Frontal cortex (tissue), 4 donors: Measurements from ENCODE around the gene LCN12. TPM values are rescaled to one million over a fixed set of nuclear protein-coding genes. Genes with fewer than 3 reads are reported as not detected.

ENCODE experiments used
- DNase-seq, 2 donors: peaks; one replicate each; pipeline ENCODE4 v3.0.0; 2012; ENCODE audit warnings: low spot score in 2 of 2
- FAIRE-seq: peaks from 2 replicates; lab custom pipeline; 2012; peaks lifted over from hg19 to GRCh38; lab: Jason Lieb, UNC
- total RNA-seq: library from RNA; depleted of rRNA; stranded (reverse); fragments of >200 nt; gene quantifications from one replicate; pipeline ENCODE4 v1.2.3, GENCODE V29; 2014
- donor health status: control.
- donor health status: control.
- donor health status: control.

Gene LCN12
- total RNA-seq, 1 donor from 2014 or later = not detected

DNA sequence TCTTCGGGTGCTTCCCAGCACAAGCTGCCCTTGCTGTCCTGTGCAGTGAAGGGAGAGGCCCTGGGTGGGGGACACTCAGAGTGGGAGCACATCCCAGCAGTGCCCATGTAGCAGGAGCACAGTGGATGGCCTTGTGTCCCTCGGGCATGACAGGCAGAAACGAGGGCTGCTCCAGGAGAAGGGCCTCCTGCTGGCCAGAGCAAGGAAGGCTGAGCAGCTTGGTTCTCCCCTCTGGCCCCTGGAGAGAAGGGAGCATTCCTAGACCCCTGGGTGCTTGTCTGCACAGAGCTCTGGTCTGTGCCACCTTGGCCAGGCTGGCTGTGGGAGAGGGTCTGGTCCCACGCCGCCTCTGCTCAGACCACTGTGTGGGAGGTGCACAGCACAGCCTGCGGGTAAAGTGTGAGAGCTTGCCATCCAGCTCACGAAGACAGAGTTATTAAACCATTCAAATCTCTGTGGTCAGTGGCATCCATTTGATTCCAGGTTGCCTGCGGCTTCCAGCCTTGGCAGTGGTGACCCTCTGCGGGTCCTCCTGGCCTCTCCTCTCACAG, 25.8 kb upstream of the LCN12 start:
- FAIRE-seq = no peak

DNA sequence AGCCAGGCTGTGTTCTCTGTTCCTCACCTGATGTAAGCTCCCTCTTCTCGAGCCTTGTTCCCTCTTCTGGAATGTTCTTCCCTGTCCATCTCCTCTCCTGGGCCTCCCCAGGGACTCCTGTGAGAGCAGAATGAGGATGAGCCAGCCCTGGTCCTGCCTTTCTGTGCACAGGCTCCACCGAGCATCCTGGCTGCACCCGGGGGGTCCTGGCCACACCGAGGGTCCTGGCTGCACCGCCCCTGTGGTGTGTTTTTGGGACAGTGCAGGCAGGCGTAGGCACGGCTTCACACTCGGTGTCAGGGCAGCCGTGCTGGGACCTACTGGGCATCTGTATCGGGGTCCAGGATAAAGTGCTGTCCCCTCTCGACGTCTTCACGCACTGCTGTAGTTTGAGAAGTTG, 25.3 kb upstream of the LCN12 start:
- FAIRE-seq = no peak
- DNase-seq = no peak

More for the DNA sequence above, 25.8 kb upstream of the LCN12 start:
- DNase-seq = no peak

- FAIRE-seq (no peak), DNase-seq (no peak)
Observed at GRCh38 chr9:136927343-136928271, 24.5 kb upstream of the LCN12 start.

DNA sequence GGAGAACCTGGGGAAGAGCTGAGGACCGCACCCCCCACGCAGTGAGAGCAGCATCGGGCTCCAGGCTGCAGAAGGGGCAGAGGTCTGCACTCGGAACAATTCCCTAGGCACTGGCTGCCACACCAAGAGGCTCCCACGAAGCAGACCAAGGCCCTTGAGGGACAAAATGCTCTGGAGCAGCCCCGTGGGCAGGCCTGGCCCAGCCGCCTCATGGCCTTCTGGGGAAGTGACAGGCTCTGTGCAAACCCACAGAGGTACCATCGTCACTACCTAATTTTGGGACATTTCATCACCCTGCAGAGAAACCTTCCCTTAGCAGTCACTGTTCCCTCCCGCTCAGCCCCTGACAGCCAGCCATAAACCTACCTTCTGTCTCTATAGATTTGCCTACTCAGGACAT, 23.5 kb upstream of the LCN12 start:
- DNase-seq (no peak), FAIRE-seq (no peak)

DNA sequence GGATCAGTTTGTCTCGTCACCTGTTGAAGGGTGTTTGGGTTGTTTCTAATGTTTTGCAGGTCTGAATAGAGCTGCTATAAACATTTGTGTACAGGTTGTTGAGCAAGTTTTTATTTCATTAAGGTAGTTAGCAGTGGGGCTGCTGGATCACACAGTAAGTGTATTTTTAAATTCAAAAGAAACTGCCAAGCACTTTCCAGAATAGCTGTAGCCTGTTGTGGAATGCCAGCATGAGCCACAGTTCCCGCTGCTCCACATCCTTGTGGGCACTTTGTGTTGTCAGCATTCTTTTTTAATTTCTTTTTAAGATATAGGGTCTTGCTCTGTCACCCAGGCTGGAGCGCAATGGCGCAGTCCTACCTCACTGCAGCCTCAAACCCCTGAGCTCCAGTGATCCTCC, 22.1 kb upstream of the LCN12 start:
- DNase-seq = no peak
- no peak for FAIRE-seq

GRCh38 chr9:136931611-136932130, 20.4 kb upstream of the LCN12 start:
- FAIRE-seq (no peak), DNase-seq (no peak)

DNA sequence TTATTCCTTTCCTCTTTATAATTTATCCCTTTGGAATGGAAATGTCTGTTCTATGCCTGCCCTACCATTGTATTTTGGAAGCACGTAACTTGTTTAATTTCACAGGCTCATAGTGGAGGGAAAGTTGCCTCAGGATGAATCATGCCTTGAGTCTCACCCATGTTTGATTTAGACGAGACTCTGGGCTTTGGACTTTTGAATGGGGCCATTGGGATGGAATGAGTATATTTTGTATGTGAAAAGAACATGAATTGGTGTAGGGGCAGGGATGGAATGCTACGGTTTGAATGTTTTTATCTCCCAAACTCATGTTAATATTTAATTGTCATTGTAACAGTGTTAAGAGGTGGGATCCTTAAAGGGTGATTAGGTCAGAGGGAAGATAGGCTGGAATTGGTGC, 17.8 kb upstream of the LCN12 start:
- DNase-seq (no peak), FAIRE-seq (no peak)

DNA sequence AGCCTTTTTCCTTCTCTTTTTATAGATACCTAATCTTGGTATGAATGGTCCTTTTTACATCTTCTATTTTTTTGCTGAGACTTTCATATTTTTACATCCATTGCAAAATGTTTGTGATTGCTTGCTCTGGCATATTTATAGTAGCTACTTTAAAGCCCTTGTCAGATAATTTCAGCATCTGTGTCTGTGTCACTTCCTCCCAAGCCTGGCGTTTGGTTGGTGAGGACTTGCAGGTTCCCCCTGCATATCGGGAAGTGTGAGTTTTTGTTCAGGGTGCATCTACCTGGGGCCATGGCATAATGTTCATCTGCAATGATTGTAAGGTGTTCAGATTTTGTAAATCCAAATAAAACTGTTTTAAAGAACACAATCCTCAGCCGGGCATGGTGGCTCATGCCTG, 16.4 kb upstream of the LCN12 start:
- DNase-seq (no peak), FAIRE-seq (no peak)

- FAIRE-seq = no peak
- DNase-seq = no peak
Observed at GRCh38 chr9:136936645-136937170, 15.4 kb upstream of the LCN12 start.

GRCh38 chr9:136937186-136938001, 14.7 kb upstream of the LCN12 start:
- no peak for FAIRE-seq
- no peak for DNase-seq

DNA sequence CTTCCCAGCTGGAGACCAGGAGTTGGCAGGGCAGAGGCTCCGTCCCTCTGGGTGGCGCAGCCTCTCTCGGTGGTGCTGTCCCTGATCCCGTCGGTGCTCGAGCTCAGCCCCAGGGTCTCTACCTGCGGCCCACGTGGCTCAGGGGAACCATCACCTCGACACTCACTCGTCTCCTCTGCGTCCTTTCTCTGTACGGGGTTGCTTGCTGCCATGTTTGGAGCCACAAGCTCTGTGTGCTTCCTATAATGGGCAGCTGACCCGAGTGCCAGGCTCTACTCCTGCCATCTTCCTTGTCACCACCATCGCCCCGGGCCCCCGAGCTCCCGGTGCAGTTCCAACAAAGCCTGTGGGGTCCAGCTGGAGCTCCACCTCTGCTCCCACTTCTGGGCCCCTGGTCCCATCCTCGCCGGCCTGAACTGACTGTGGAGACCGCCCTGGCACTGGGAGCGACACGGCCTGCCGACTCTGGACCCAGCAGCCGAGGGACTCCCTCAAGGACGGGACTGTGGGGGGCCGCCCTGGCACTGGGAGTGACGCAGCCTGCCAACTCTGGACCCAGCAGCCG, 12.6 kb upstream of the LCN12 start:
- FAIRE-seq (no peak), DNase-seq (no peak)

- no peak for FAIRE-seq
- peak in 1 of 2 donors; percentile 70 for DNase-seq
Observed at GRCh38 chr9:136939996-136940525, 12.0 kb upstream of the LCN12 start.

- FAIRE-seq = no peak
- DNase-seq = no peak
Observed at GRCh38 chr9:136940526-136941230, 11.4 kb upstream of the LCN12 start.

- no peak for FAIRE-seq
- DNase-seq = no peak
Observed at GRCh38 chr9:136941231-136942111, 10.6 kb upstream of the LCN12 start.

- FAIRE-seq = no peak
- DNase-seq = no peak
Observed at GRCh38 chr9:136942112-136942880, 9.8 kb upstream of the LCN12 start.

GRCh38 chr9:136942881-136943230, 9.2 kb upstream of the LCN12 start:
- no peak for FAIRE-seq
- no peak for DNase-seq
